Cardiac fibroblast (primary cell): ENCODE results near the gene AASS.
"Not testable (repeated sequence)": the region's sequence is repeated elsewhere in the genome, so short reads cannot be mapped to it uniquely, and the experiment has no call there.

ENCODE experiments used
- DNase-seq, 2 donors: peaks; one replicate each; pipeline versions ENCODE4 v3.0.0 to v3.0.0-alpha.2; 2010; ENCODE audit warnings: low read depth in 2 of 2
- H3K4me3 ChIP-seq, 2 donors: replicated peaks in 1 of 2; 1 replicate in 1 of 2; 2 replicates in 1 of 2; pipeline ENCODE4 v1.5.1; 2011; ENCODE audit warnings: low read depth in 2 of 2, low read length in 2 of 2, mild to moderate bottlenecking in 2 of 2, moderate library complexity in 1 of 2
- CTCF ChIP-seq: IDR thresholded peaks from one replicate; pipeline ENCODE4 v1.5.1; 2011; ENCODE audit warnings: low read depth, mild to moderate bottlenecking, low read length, inconsistent platforms

AASS gene

GRCh38 chr7:122137251-122138077, 6.6 kb downstream of the AASS start:
- H3K4me3 ChIP-seq = peak overlapping the region in 1 of 2 donors; percentile 51
- peak; percentile 25 to 55 for DNase-seq
- TF ChIP-seq CTCF = no peak

GRCh38 chr7:122136639-122137245, 7.3 kb downstream of the AASS start:
- DNase-seq = peak in 1 of 2 donors; percentile 50
- no peak for TF ChIP-seq CTCF
- H3K4me3 ChIP-seq = peak overlapping the region; percentile 11 to 51

- H3K4me3 ChIP-seq = no peak overlapping the region
- peak; percentile 15 to 18 for DNase-seq
Measured at GRCh38 chr7:122136078-122136477, 8.0 kb downstream of the AASS start.

GRCh38 chr7:122135275-122135674, 8.8 kb downstream of the AASS start:
- no peak for DNase-seq
- H3K4me3 ChIP-seq = no peak overlapping the region
- TF ChIP-seq CTCF = no peak

More at GRCh38 chr7:122136078-122136477, 8.0 kb downstream of the AASS start:
- no peak for TF ChIP-seq CTCF

- H3K4me3 ChIP-seq, DNase-seq: not testable (repeated sequence)
Measured at GRCh38 chr7:122134793-122135192, 9.3 kb downstream of the AASS start.

GRCh38 chr7:122133477-122133876, 10.6 kb downstream of the AASS start:
- DNase-seq = no peak
- TF ChIP-seq CTCF = no peak

GRCh38 chr7:122132341-122132740, 11.7 kb downstream of the AASS start:
- TF ChIP-seq CTCF = no peak
- no peak overlapping the region for H3K4me3 ChIP-seq
- DNase-seq = peak; percentile 11 to 76

More at GRCh38 chr7:122133477-122133876, 10.6 kb downstream of the AASS start:
- no peak overlapping the region for H3K4me3 ChIP-seq
